GM12878 (cell line): ENCODE measurements around the gene DNAH17.

ENCODE experiments used
- ATF7 ChIP-seq: fragments of 450-650 bp; IDR thresholded peaks from 2 replicates; pipeline ENCODE4 v1.6.1; 2016; ENCODE audit warnings: low read depth, mild to moderate bottlenecking
- BHLHE40 ChIP-seq, 2 experiments: fragments of 450-650 bp in 1 of 2; IDR thresholded peaks; 2 replicates each; pipeline ENCODE4 v1.6.1; 2011 to 2017; ENCODE audit warnings: low read depth in 2 of 2, borderline replicate concordance in 1 of 2, improper control_type of control experiment in 1 of 2, low read length in 1 of 2, mild to moderate bottlenecking in 1 of 2
- CBX5 ChIP-seq: sonication (generic); IDR thresholded peaks from 2 replicates; pipeline ENCODE4 v1.6.1; 2016; ENCODE audit warnings: low read depth, moderate library complexity, mild to moderate bottlenecking, inconsistent platforms
- EP300 ChIP-seq, 2 experiments: fragments of 150-350 bp in 1 of 2; IDR thresholded peaks; 2 replicates each; pipeline ENCODE4 v1.6.1; 2011 to 2012; ENCODE audit warnings: low read depth in 2 of 2, low read length in 2 of 2, borderline replicate concordance in 1 of 2, improper control_type of control experiment in 1 of 2, inconsistent platforms in 1 of 2; ENCODE audit not compliant: control insufficient read depth in 1 of 2
- EZH2 ChIP-seq: IDR thresholded peaks from 2 replicates; pipeline ENCODE4 v1.6.1; 2012; ENCODE audit warnings: low read depth, mild to moderate bottlenecking, control low read depth, inconsistent platforms, low read length, borderline replicate concordance; ENCODE audit not compliant: control insufficient read depth
- NBN ChIP-seq: fragments of 450-650 bp; IDR thresholded peaks from 2 replicates; pipeline ENCODE4 v1.6.1; 2016
- NFYB ChIP-seq: IDR thresholded peaks from 2 replicates; pipeline ENCODE4 v1.6.1; 2011; ENCODE audit warnings: low read depth, mild to moderate bottlenecking, low read length, improper control_type of control experiment, moderate library complexity; ENCODE audit not compliant: insufficient read depth
- POLR2A ChIP-seq: IDR thresholded peaks from 2 replicates; pipeline ENCODE4 v1.6.1; 2011; ENCODE audit warnings: low read depth, mild to moderate bottlenecking, low read length
- POLR2AphosphoS5 ChIP-seq: IDR thresholded peaks from 2 replicates; pipeline ENCODE4 v1.6.1; 2011; ENCODE audit warnings: mild to moderate bottlenecking, low read length, inconsistent platforms
- RCOR1 ChIP-seq: conservative IDR thresholded peaks from 2 replicates; pipeline ENCODE4 v1.6.1; 2012; ENCODE audit warnings: low read depth, low read length, improper control_type of control experiment
- RFX5 ChIP-seq: IDR thresholded peaks from 2 replicates; pipeline ENCODE4 v1.6.1; 2011; ENCODE audit warnings: low read depth, low read length, improper control_type of control experiment
- TF ChIP-seq, protein P1 (sequence below), 3 experiments: IDR thresholded peaks in 2 of 3; conservative IDR thresholded peaks in 1 of 3; 2 replicates each; pipeline ENCODE4 v1.5.1; 2011; ENCODE audit warnings: low read depth in 3 of 3, low read length in 3 of 3, mild to moderate bottlenecking in 3 of 3, control low read depth in 2 of 3, moderate library complexity in 2 of 3, inconsistent platforms in 1 of 3, mixed read lengths in 1 of 3; ENCODE audit not compliant: control insufficient read depth in 2 of 3, insufficient read depth in 1 of 3; ENCODE audit errors: extremely low read depth in 1 of 3

DNA sequence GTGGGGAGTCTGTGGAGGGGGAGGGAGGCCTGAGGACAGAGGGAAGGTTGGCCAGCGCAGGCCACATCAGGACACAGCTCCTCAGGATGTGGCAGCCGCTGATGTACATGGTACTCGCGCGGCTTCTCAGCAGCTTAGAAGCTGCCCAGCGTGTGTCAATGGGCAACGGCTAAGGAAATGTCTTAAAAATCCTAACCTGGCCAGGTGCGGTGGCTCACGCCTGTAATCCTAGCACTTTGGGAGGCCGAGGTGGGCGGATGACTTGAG is 145.6 kb downstream of the DNAH17 start:
- TF ChIP-seq POLR2AphosphoS5: no peak
- TF ChIP-seq, protein P1, sequence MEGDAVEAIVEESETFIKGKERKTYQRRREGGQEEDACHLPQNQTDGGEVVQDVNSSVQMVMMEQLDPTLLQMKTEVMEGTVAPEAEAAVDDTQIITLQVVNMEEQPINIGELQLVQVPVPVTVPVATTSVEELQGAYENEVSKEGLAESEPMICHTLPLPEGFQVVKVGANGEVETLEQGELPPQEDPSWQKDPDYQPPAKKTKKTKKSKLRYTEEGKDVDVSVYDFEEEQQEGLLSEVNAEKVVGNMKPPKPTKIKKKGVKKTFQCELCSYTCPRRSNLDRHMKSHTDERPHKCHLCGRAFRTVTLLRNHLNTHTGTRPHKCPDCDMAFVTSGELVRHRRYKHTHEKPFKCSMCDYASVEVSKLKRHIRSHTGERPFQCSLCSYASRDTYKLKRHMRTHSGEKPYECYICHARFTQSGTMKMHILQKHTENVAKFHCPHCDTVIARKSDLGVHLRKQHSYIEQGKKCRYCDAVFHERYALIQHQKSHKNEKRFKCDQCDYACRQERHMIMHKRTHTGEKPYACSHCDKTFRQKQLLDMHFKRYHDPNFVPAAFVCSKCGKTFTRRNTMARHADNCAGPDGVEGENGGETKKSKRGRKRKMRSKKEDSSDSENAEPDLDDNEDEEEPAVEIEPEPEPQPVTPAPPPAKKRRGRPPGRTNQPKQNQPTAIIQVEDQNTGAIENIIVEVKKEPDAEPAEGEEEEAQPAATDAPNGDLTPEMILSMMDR (IDR thresholded peaks at IDR 0.05 in 2 of 3, conservative IDR thresholded peaks at IDR 0.05 in 1 of 3; ENCODE audit: control insufficient read depth in 2 of 3, extremely low read depth in 1 of 3, insufficient read depth in 1 of 3, low read depth in 3 of 3, low read length in 3 of 3): no peak
- no peak for TF ChIP-seq NFYB
- TF ChIP-seq RCOR1: no peak
- TF ChIP-seq POLR2A: no peak
- TF ChIP-seq RFX5: no peak
- no peak for TF ChIP-seq EZH2
- no peak for TF ChIP-seq EP300 (IDR thresholded peaks at IDR 0.05; ENCODE audit: borderline replicate concordance in 1 of 2, control insufficient read depth in 1 of 2, low read depth in 2 of 2, low read length in 2 of 2)
- no peak for TF ChIP-seq CBX5
- TF ChIP-seq BHLHE40 (IDR thresholded peaks at IDR 0.05; ENCODE audit: borderline replicate concordance in 1 of 2, low read depth in 2 of 2, low read length in 1 of 2): no peak
- TF ChIP-seq ATF7: no peak
- no peak for TF ChIP-seq NBN
